Activated CD4-positive, alpha-beta memory T cell treated with anti-CD3 and anti-CD28 coated beads for 36 hours (primary cell): ENCODE results near the gene PGC. TPM values are rescaled to one million over a fixed set of nuclear protein-coding genes. Genes with fewer than 3 reads are reported as not detected.

Experiments
- total RNA-seq, 2 experiments: library from RNA; stranded (reverse); gene quantifications; one replicate each; pipeline ENCODE4 v1.2.3, GENCODE V29; 2021

The PGC gene
- total RNA-seq, 2 experiments from 2014 or later = not detected

Other genes starting within 250 kb of the PGC start
- gene FOXP4, start 201.0 kb downstream of the PGC start, total RNA-seq = 10 to 100 TPM; 19.5 to 21.6 TPM
- gene MDFI, start 108.9 kb downstream of the PGC start, total RNA-seq = not detected
- 10 to 100 TPM; 11.7 to 13.4 TPM for gene TFEB, start 11.8 kb downstream of the PGC start, total RNA-seq
- gene FRS3, start 32.5 kb upstream of the PGC start, total RNA-seq = 1 to 10 TPM; 4.8 to 5.5 TPM
- gene PRICKLE4, start 33.4 kb upstream of the PGC start, total RNA-seq = under 1 TPM in 1 of 2 experiments, not detected in 1; 0.71 TPM
- 100 to 1,000 TPM; 264 to 280 TPM for gene TOMM6, start 40.3 kb upstream of the PGC start, total RNA-seq
- gene USP49, start 148.0 kb upstream of the PGC start, total RNA-seq = 1 to 10 TPM; 6.1 to 6.3 TPM
- gene MED20, start 173.7 kb upstream of the PGC start, total RNA-seq = 10 to 100 TPM; 18.2 to 18.3 TPM
- 10 to 100 TPM; 46.6 to 51.0 TPM for gene BYSL, start 174.1 kb upstream of the PGC start, total RNA-seq
- gene CCND3, start 194.4 kb upstream of the PGC start, total RNA-seq = 100 to 1,000 TPM; 570 to 573 TPM